Measurements from ENCODE around the gene NR1D2. TPM values are rescaled to one million over a fixed set of nuclear protein-coding genes. Genes with fewer than 3 reads are reported as not detected.

NR1D2 gene
- total RNA-seq, 1 experiment from 2014 or later: 5.9 TPM

DNA sequence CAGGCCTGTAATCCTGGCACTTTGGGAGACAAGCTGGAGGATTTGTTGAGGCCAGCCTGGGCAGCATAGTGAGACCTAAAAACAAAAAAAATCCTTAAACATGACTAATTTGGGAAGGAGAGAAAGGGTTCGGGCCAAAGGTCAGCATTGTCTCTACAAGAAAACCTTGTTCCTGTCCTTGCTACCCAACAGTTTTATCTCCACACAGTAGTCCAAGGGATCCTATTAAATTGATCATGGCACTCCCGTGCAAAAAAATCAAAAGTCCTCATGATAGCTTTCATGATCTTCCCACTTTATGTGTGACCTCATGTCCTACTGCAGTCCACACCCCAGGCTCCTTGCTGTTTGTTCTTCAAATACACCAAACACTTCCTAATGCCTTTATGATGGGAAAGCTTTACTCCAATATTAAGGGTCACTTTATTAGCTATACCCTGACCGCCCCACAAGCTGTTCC lies 24.0 kb upstream of the NR1D2 start:
- no peaks in the 10 kb centered on the region for H3K9me3 ChIP-seq
- no peak overlapping the region for H3K4me3 ChIP-seq
- peaks cover 38% of the 10 kb centered on the region for H3K36me3 ChIP-seq
- DNase-seq: no peak
- no peaks in the 10 kb centered on the region for H3K27me3 ChIP-seq

DNA sequence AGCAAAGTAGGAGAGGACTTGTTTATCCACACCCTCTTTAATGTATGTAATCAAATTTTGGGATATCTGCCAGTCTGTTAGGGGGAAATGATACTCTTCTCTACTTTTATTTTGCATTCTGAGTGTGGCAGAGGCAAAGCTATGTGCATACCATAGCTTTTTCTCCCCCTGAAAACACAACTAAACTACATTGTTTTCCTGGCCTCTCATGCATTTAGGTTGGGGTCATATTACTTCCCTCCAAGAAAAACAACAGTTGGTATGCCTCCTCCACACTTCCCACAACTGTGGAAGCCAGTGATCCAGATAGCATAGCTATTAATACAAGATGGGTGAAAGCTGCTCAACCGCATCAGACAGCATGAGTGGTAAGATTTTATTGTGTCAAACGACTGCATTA lies 21.3 kb upstream of the NR1D2 start:
- H3K36me3 ChIP-seq: peaks cover 22% of the 10 kb centered on the region
- H3K27me3 ChIP-seq: no peaks in the 10 kb centered on the region
- no peaks in the 10 kb centered on the region for H3K9me3 ChIP-seq
- DNase-seq: peak; percentile 8
- no peak overlapping the region for H3K4me3 ChIP-seq

DNA sequence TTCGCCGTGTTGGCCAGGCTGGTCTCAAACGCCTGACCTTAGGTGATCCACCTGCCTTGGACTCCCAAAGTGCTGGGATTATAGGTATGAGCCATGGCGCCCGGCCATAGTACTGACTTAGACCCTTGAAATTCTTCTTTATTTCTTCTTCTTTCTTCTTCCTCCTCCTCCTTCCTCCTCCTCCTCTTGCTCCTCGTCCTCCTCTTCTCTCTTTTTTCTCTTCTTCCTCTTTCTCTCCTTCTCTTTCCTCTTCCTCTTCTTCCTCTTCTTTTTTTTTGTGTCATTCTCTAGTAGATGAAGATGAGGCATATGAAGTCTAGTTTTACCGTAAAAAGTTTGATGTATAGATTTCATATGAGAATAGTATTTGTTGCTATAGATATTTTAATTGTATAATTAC lies 18.8 kb upstream of the NR1D2 start:
- Histone ChIP-seq H3K36me3 (no peaks in the 10 kb centered on the region; the same call in 1 of the 2 replicates), H3K27me3 (no peaks in the 10 kb centered on the region)

DNA sequence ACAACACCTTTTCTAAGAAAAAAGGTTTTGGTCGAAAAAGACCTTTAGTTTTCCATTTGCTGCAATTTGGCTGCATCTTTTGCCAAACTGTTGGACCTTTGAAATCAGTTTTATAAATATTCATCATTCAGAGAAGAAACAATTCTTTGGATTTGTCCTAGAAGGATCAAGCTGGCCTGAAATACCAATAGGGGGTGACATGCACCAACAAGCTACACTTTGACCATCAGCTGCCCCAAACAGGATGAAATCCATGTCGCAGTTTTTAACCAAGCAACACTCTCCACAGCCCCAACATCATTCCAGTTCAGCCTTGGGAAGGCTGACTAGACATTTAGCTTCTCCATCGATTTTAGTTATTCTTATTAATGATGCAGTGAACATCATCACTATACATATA lies 18.4 kb upstream of the NR1D2 start:
- H3K4me3 ChIP-seq: no peak overlapping the region
- no peaks in the 10 kb centered on the region for H3K9me3 ChIP-seq
- no peaks in the 10 kb centered on the region; the same call in 1 of the 2 replicates for H3K36me3 ChIP-seq
- H3K27me3 ChIP-seq: no peaks in the 10 kb centered on the region
- DNase-seq: no peak

More for the DNA sequence above, 18.8 kb upstream of the NR1D2 start:
- Histone ChIP-seq H3K4me3 (no peak overlapping the region), H3K9me3 (no peaks in the 10 kb centered on the region)
- no peak for DNase-seq

DNA sequence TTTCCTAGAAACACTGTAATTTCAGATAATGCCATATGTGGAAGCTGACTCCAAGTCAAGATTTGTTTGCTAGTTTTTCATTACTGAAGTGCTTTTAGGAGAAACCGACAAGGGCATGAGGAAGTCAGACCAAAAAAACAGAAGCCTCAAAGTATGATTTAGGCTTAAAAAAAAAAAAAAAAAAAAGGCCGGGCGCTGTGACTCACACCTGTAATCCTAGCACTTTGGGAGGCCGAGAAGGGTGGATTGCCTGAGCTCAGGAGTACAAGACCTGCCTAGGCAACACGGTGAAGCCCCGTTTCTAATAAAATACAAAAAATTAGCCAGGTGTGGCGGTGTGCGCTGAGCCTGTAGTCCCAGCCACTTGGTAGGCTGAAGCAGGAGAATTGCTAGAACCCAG lies 16.6 kb upstream of the NR1D2 start:
- Histone ChIP-seq H3K9me3 (no peaks in the 10 kb centered on the region), H3K27me3 (no peaks in the 10 kb centered on the region), H3K4me3 (no peak overlapping the region), H3K36me3 (no peaks in the 10 kb centered on the region)
- DNase-seq: peak; percentile 16

DNA sequence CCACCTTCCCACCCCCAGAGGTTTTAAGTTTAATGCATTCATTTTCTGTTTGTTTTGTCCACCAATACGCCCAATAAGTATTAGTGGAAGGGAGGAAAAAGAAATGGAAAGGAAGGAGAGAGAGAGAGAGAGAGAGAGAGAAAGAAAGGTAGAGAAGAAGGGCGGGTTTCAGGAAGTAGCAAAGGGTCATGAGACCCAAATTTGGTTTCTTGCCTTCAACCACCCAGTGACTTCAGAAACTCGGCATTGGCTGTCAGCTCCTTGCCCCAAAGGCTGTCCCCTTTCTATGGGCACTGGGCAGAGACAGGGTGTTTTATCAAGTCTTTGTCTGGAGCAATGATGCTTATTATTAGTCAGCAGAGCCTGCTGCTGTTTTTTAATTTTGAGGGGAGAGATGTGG lies 13.5 kb upstream of the NR1D2 start:
- H3K9me3 ChIP-seq: no peaks in the 10 kb centered on the region
- H3K4me3 ChIP-seq: no peak overlapping the region
- DNase-seq: no peak
- H3K36me3 ChIP-seq: no peaks in the 10 kb centered on the region
- no peaks in the 10 kb centered on the region for H3K27me3 ChIP-seq

DNA sequence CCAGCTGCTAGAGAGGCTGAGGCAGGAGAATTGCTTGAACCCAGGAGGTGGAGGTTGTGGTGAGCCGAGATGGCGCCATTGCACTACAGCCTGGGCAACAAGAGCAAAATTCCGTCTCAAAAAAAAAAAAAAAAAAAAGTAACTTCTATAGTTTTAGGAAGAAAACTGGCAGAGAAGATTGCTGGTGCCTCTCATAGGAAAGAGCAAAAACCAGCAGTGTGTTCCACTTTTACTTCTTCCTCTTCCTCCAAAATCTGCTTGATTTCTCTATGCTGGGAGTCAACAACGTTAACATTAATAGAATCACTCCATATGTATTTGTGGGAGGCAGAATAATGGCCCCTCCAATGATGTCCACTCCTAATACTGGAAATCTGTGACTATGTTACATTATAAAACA lies 12.5 kb upstream of the NR1D2 start:
- no peaks in the 10 kb centered on the region for H3K36me3 ChIP-seq
- no peak overlapping the region for H3K4me3 ChIP-seq
- no peaks in the 10 kb centered on the region for H3K9me3 ChIP-seq
- no peak for DNase-seq
- H3K27me3 ChIP-seq: no peaks in the 10 kb centered on the region

DNA sequence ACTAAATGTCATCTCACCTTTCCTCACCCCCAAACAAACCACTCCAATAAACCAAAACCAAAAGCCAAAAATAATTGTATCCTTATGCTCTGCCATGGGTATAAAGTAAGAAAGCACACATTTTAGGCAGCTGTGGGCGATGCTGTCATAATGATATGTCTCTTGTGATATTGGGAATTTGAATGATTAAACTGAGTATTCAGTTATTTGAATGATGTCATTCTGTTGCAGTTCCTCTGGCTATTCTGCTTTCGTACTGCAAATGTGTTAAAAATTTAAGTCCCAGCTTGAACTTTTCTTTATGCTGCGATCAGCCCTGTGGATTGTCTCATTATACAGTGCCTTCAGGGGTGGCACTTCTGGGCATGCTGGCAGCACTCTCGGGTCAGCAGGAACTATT lies 10.8 kb upstream of the NR1D2 start:
- H3K27me3 ChIP-seq: no peaks in the 10 kb centered on the region
- DNase-seq: no peak
- H3K4me3 ChIP-seq: no peak overlapping the region
- H3K36me3 ChIP-seq: no peaks in the 10 kb centered on the region
- no peaks in the 10 kb centered on the region for H3K9me3 ChIP-seq

DNA sequence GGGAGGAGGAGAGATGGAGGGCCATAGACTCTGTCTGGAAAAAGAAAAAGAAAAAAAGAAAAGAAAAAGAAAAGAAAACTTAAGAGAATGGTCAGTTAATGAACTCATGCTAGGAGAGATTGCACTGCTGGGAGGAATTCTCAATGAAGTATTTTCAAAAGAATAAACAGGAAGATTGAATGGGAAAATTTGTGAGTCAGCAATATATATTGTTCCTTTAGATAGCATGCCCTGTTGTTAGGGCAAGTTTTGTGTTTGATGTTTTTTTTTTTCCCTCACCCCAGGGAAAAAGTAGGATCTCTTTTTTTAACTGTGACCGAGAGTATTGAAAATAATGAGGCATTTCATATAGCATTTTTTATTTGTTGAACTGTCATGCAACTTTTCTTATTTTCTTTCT lies 7.8 kb upstream of the NR1D2 start:
- Histone ChIP-seq H3K36me3 (no peaks in the 10 kb centered on the region), H3K9me3 (no peaks in the 10 kb centered on the region), H3K27me3 (no peaks in the 10 kb centered on the region), H3K4me3 (no peak overlapping the region)
- DNase-seq: no peak

DNA sequence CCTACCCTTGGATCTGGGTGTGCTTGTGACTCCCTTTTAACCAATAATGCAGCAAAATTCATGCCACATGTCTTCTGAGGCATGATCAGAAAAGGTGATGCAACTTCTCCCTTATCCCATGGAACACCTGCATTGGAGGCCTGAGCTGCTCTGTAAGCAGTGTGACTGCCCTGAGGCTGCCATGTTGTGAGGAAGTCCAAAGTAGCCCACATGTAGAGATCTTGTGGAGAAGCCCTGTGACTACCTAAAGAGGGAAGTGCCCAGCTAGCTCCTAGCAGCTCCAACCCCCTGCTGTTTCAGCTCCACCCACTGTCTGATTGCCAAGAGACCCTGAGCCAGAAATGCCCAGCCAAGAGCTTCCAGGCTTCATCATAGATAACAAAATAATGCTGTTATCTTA lies 6.4 kb upstream of the NR1D2 start:
- Histone ChIP-seq H3K4me3 (no peak overlapping the region), H3K9me3 (no peaks in the 10 kb centered on the region), H3K27me3 (no peaks in the 10 kb centered on the region), H3K36me3 (no peaks in the 10 kb centered on the region)
- DNase-seq: no peak

DNA sequence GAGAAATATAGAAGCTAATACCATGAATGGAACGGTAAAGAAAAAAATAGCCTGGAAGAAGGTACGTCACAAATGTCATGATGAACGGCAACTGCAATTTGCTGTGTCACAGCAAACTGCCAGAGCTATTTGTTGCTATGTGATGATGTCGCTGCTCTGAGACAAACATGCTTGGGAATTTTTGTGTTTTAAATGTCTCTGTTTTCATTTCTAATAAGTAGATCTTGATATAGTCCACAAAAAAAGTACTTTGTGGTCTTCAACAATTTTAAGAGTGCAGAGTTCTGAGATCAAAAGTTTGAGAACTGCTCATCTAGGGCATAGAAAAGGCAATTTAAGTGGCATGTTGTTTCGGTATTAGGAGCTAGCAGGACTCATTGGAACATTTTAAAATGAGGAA lies 4.3 kb upstream of the NR1D2 start:
- Histone ChIP-seq H3K27me3 (no peaks in the 10 kb centered on the region), H3K36me3 (no peaks in the 10 kb centered on the region), H3K4me3 (no peak overlapping the region), H3K9me3 (no peaks in the 10 kb centered on the region)
- no peak for DNase-seq

DNA sequence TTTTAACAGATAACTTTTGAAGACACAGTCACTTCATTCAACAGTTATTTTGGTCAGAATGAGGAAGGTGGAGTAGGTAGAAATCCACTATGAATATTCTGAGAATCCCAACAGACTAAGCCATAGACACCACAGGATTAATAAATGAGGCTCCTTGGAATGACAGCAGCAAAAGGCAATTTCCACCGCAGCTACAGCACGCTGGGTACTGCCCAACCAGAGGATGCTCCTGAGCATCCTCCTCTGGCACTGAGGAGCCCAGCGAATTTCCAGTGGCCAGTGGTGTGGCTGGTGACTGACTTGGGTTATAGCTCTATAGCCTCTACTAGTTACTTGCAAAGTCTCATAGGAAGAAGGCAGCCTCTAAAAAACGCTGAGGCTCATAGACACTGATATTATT lies 3.6 kb upstream of the NR1D2 start:
- no peak for DNase-seq
- H3K27me3 ChIP-seq: no peaks in the 10 kb centered on the region
- no peak overlapping the region for H3K4me3 ChIP-seq
- no peaks in the 10 kb centered on the region for H3K9me3 ChIP-seq
- no peaks in the 10 kb centered on the region for H3K36me3 ChIP-seq

DNA sequence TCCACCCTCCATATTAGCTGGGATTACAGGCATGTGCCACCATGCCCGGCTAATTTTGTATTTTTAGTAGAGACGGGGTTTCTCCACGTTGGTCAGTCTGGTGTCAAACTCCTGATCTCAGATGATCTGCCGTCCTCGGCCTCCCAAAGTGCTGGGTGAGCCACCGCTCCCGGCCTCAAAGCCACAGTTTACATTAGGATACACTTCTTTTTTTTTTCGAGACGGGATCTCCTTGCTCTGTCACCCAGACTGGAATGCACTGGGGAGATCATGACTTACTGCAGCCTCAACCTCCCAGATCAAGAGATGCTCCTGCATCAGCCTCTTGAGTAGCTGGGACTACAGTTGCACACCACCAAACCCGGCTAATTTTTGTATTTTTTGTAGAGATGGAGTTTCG lies 2.5 kb upstream of the NR1D2 start:
- Histone ChIP-seq H3K27me3 (no peaks in the 10 kb centered on the region), H3K4me3 (no peak overlapping the region), H3K36me3 (no peaks in the 10 kb centered on the region), H3K9me3 (no peaks in the 10 kb centered on the region)
- no peak for DNase-seq

DNA sequence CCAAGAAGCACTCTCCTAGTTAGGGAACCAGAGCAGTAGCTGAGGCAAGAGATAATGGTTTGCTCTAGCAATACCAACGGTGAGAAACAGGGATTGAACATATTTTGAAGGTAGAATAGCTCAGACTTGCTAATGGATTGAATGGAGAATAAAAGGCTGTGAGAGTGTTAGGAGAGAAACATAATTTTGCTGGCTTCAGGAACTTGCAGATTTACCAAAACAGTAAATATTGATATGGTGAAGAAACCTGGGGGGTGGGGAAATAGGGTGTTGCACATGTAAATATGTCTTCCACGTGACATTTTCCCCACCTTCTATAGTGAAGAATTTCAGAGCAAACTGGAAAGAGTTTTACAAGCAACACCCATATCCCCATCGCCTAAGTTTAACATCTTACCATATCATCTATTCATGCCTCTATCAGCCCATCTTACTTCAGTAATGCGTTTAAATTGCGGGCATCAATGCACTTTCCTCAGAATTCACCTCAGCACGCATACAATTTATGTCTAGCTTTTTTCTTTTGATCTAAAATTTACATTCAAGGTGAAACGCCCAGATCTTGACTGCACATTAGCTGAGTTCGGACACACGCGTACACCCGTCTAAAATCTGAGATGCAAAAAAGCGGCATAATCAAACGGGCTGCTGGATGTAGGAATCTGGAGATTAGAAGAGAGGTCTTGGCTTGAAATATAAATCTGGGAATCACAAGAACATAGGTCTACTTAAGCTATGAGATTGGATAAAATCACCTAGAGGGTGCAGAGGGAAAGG lies 891 bp upstream of the NR1D2 start:
- Histone ChIP-seq H3K9me3 (no peaks in the 10 kb centered on the region), H3K4me3 (peak overlapping the region; percentile 55), H3K36me3 (no peaks in the 10 kb centered on the region), H3K27me3 (no peaks in the 10 kb centered on the region)
- no peak for DNase-seq

DNA sequence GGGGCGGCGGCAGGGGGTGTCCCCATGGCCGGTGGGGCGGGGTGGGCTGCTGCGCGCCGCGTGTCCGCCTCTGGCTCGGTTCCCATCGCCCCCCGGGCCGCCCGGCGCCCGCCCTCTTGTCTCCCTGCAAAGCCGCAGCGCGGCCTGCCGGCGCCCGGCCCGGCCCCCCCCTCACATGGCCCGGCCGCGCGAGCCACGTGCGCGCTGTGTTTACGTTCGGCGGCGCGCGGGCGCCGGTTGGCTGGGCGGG lies 502 bp downstream of the NR1D2 start:
- no peaks in the 10 kb centered on the region for H3K9me3 ChIP-seq
- DNase-seq: no peak

DNA sequence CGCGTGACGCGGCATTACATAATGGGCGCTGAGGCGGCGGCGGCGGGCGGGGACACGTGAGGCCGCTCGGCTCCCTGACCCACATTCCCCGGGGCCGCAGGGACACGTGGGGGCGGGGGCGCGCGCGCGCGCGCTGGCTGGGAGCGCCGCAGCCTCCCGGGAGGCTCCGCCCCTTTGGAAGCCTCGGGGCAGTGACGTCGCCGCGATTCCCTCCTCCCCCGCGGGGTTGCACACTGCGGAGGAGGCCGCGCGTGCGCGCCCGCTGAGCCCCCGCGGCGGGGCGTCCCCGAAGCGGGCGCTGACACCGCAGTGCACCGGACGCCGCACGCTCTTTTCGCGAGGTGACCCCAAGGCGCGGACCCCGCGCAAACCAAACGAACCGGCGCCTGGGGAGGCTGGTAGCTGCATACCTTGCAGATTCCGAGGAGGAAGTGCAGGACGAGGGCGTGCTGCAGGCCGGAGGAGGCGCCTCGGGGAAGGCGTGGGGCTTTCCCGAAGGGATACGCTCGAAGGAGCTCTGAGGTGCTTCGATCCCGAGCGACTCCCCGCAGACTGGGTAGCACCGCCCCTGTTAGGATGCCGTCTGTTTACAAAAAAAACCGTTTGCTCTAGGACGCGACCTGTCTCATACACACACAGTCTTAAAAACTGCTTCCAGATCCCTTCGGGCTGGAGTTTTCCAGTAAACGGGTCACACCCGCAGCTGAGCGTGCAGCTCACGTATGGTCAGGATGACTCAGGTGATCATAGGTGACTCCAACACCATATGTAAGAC lies 1.0 kb downstream of the NR1D2 start:
- Histone ChIP-seq H3K4me3 (peak overlapping the region; percentile 64), H3K36me3 (no peaks in the 10 kb centered on the region), H3K27me3 (no peaks in the 10 kb centered on the region), H3K9me3 (no peaks in the 10 kb centered on the region)
- peak; percentile 91 for DNase-seq

More for the DNA sequence above, 502 bp downstream of the NR1D2 start:
- Histone ChIP-seq H3K27me3 (no peaks in the 10 kb centered on the region), H3K36me3 (no peaks in the 10 kb centered on the region), H3K4me3 (peak overlapping the region; percentile 55; the same call in 1 of the 2 replicates)

DNA sequence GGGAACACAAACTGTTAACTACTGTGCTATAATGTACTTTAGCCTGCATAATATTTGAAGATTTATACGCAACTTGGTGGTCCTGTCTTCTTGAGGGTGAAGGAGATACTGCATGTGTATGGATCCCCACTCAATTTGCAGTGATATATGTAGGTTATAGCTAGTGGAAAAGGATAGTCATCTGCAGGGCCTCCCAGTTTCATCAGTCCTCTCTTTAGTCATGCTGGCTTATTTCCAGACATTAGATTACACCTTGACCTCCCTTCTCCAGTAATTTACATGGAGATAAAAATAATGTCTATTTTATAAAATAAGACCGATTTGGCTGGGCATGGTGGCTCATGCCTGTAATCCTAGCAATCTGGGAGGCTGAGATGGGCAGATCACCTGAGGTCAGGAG lies 3.7 kb downstream of the NR1D2 start:
- DNase-seq: no peak
- no peak overlapping the region for H3K4me3 ChIP-seq
- no peaks in the 10 kb centered on the region for H3K9me3 ChIP-seq
- no peaks in the 10 kb centered on the region for H3K36me3 ChIP-seq
- no peaks in the 10 kb centered on the region for H3K27me3 ChIP-seq

DNA sequence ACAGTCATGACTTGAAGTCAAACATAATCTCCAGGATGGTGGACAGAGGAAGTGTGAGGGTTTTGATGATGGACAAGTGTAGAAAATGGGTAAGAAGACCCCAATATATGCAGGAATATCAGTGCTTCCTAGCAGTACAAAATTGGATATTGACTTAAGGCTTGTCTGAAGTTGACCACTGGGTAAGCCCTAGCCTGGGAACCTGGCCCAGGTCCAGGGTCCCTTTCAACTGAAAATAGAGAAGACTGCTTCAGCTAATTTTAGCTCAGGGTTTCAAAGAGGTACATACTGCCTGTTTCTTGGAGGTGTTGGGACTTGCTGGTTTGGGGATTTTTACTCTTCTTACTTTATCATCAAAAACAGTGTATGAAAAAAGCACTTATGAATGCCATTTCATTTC lies 4.7 kb downstream of the NR1D2 start:
- no peaks in the 10 kb centered on the region for H3K27me3 ChIP-seq
- H3K9me3 ChIP-seq: no peaks in the 10 kb centered on the region
- no peak for DNase-seq
- H3K4me3 ChIP-seq: no peak overlapping the region
- no peaks in the 10 kb centered on the region for H3K36me3 ChIP-seq
